ENCODE measurements around the gene KDM2B.

The KDM2B gene

DNA sequence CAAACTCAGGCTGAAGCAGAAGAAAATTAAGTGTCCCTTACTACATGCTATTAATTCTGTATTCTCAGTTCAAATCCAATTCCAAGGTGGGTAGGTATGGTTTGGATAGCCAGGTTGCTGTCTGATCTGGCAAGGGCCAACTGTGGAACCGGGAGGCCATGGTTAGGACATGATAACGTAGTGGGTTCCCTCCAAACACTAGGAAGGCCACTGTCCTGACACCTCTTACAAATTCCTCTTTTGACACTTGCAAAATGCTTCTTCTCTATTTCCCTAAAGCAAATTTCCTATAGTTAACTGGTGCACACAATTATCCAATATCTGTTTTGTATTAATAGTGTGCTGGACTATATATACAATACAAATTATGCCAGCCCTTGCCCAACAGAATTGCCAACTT, 110.1 kb downstream of the KDM2B start:
- H3K36me3 ChIP-seq (replicated peaks; ENCODE audit: low read depth, low read length), result peaks cover 31% of the 10 kb centered on the region
- peaks cover 96% of the 10 kb centered on the region for H3K79me2 ChIP-seq (ENCODE audit: low read length)
- no peak overlapping the region for H3K4me3 ChIP-seq (ENCODE audit: low read length)
- no peak overlapping the region for H3K27ac ChIP-seq (ENCODE audit: low read length)
- no peak overlapping the region for H3K4me2 ChIP-seq (ENCODE audit: low read length)
- H3K4me1 ChIP-seq (ENCODE audit: low read length), result peaks cover 17% of the 10 kb centered on the region
- no peaks in the 10 kb centered on the region for H3K9me3 ChIP-seq (ENCODE audit: insufficient read depth, low read length)
- H4K20me1 ChIP-seq (ENCODE audit: insufficient read depth, low read length), result peaks cover 92% of the 10 kb centered on the region
- H3K27me3 ChIP-seq (ENCODE audit: low read depth, low read length), result no peaks in the 10 kb centered on the region
- H3K9ac ChIP-seq (ENCODE audit: low read length), result no peak overlapping the region
- H2AFZ ChIP-seq (ENCODE audit: low read depth, low read length), result no peak overlapping the region
- TF ChIP-seq, protein P1, sequence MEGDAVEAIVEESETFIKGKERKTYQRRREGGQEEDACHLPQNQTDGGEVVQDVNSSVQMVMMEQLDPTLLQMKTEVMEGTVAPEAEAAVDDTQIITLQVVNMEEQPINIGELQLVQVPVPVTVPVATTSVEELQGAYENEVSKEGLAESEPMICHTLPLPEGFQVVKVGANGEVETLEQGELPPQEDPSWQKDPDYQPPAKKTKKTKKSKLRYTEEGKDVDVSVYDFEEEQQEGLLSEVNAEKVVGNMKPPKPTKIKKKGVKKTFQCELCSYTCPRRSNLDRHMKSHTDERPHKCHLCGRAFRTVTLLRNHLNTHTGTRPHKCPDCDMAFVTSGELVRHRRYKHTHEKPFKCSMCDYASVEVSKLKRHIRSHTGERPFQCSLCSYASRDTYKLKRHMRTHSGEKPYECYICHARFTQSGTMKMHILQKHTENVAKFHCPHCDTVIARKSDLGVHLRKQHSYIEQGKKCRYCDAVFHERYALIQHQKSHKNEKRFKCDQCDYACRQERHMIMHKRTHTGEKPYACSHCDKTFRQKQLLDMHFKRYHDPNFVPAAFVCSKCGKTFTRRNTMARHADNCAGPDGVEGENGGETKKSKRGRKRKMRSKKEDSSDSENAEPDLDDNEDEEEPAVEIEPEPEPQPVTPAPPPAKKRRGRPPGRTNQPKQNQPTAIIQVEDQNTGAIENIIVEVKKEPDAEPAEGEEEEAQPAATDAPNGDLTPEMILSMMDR (IDR thresholded peaks at IDR 0.05; ENCODE audit: low read depth, low read length), result no peak
- no peak for TF ChIP-seq EZH2phosphoT487 (IDR thresholded peaks at IDR 0.05; ENCODE audit: low read depth)

DNA sequence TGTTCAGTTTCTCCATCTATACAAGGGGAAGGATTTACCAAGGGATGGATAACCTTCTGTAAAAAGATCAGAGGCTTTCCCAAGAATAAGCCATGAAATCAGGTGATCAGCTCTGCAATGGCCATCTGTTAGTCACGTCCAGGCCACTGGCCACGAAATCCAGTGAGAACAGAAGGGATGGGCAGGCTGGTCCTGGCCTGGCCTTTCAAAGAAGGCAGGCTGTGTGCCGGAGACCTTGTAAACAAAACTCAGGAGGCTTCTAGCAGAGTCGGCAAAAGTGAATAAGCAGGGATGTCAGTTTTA, 112.4 kb downstream of the KDM2B start:
- peaks cover 18% of the 10 kb centered on the region for H3K4me1 ChIP-seq (ENCODE audit: low read length)
- H3K9me3 ChIP-seq (ENCODE audit: insufficient read depth, low read length), result no peaks in the 10 kb centered on the region
- H3K4me2 ChIP-seq (ENCODE audit: low read length), result peak overlapping the region; percentile 72
- H3K9ac ChIP-seq (ENCODE audit: low read length), result no peak overlapping the region
- no peak overlapping the region for H2AFZ ChIP-seq (ENCODE audit: low read depth, low read length)
- H3K79me2 ChIP-seq (ENCODE audit: low read length), result peaks cover 96% of the 10 kb centered on the region
- peak overlapping the region; percentile 75 for H3K4me3 ChIP-seq (ENCODE audit: low read length)
- TF ChIP-seq, protein P1 (IDR thresholded peaks at IDR 0.05; ENCODE audit: low read depth, low read length), result no peak
- TF ChIP-seq EZH2phosphoT487 (IDR thresholded peaks at IDR 0.05; ENCODE audit: low read depth), result no peak
- H3K27me3 ChIP-seq (ENCODE audit: low read depth, low read length), result no peaks in the 10 kb centered on the region
- peaks cover 92% of the 10 kb centered on the region for H4K20me1 ChIP-seq (ENCODE audit: insufficient read depth, low read length)
- no peak overlapping the region for H3K27ac ChIP-seq (ENCODE audit: low read length)
- peaks cover 34% of the 10 kb centered on the region for H3K36me3 ChIP-seq (replicated peaks; ENCODE audit: low read depth, low read length)

DNA sequence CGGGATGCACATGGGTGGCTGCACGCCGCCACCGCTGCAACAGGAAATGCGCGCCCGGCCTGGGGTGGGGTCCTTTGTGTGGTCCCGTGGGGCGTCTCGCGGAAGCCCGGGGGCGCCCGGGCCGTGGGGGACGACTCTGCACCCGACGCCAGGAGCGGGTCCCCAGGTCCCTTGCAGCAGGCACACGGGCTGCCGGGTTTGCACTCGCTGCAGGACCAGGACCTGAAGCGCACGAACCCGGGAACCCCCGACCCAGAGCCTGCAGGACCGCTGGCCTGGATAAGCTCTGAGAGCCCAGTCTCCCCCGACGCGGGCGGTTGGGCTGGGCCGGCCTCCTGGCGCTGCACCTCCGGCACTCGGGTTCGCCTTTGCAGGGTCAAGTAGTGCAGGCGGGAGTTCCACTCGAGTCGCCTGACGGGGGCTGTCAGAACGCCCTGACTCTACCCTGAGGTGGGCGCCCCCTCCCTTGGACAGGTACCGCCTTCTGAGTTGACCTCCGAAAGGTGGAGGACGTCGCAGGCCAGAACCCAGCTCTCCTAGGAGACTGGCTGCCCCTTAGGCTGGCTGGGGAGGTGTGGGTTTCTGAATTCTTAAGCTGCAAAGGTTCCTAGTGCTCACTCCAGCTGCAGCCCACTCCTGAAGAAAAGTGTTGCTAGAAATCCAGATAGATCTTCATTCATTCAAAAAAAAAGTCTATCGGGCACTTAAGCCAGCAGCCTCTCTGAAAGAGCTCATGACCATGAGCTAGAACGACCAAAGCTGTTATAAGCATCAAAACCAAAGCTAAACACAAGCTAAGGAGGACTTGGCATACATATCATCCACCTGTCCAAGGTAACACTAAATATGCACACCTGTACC, 113.0 kb downstream of the KDM2B start:
- peaks cover 92% of the 10 kb centered on the region for H4K20me1 ChIP-seq (ENCODE audit: insufficient read depth, low read length)
- H3K36me3 ChIP-seq (replicated peaks; ENCODE audit: low read depth, low read length), result peaks cover 32% of the 10 kb centered on the region
- H3K4me2 ChIP-seq (ENCODE audit: low read length), result peak overlapping the region; percentile 72
- H3K27ac ChIP-seq (ENCODE audit: low read length), result no peak overlapping the region
- no peak overlapping the region for H2AFZ ChIP-seq (ENCODE audit: low read depth, low read length)
- peak overlapping the region; percentile 14; the same call in 1 of the 2 replicates for H3K9ac ChIP-seq (ENCODE audit: low read length)
- no peaks in the 10 kb centered on the region for H3K27me3 ChIP-seq (ENCODE audit: low read depth, low read length)
- H3K79me2 ChIP-seq (ENCODE audit: low read length), result peaks cover 96% of the 10 kb centered on the region
- TF ChIP-seq, protein P1 (IDR thresholded peaks at IDR 0.05; ENCODE audit: low read depth, low read length), result no peak
- TF ChIP-seq EZH2phosphoT487 (IDR thresholded peaks at IDR 0.05; ENCODE audit: low read depth), result no peak
- peaks cover 18% of the 10 kb centered on the region for H3K4me1 ChIP-seq (ENCODE audit: low read length)
- H3K9me3 ChIP-seq (ENCODE audit: insufficient read depth, low read length), result no peaks in the 10 kb centered on the region
- peak overlapping the region; percentile 75 for H3K4me3 ChIP-seq (ENCODE audit: low read length)

DNA sequence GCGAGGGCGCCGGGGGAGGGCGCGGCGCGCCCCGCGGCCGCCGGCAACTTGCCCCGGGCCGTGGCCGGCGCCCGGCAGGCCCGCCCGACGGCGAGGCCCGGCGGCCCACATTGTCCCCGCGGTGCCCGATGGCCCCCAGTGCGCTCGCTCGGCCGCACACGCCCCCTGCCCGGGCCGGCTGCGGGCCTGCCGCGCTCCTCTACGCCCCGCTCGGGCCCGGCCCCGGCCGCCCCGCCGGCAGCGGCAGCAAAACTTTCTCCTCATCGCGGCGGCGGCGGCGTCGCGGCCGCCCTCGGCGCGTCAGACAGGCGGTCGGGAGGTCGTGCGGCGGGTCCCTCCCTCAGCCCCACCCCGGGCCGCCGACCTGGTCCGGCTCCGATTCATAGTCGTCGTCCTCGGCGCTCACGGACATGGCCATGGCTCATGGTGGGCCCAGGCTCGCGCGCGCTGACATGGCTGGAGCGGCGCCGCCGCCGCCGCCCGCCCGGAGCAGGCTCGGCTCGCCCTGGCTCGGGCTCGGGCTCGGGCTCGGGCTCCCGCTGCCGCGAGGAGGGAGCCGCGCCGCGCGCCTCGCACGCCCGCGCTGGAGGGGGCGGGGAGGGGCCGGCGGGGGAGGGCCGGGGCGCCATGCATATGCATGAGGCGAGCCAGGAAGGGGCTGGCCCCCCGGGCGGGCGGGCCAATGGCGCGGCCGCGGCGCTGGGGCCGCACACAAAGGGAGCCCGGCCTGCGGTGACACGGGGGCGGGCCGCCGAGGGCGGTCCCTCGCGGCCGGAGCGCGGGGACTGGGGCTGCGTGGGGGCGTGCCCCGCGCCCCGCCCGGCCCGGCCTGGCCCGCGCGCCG, 113.8 kb downstream of the KDM2B start:
- H3K4me2 ChIP-seq (ENCODE audit: low read length), result peak overlapping the region; percentile 72
- no peak overlapping the region for H2AFZ ChIP-seq (ENCODE audit: low read depth, low read length)
- peaks cover 92% of the 10 kb centered on the region for H4K20me1 ChIP-seq (ENCODE audit: insufficient read depth, low read length)
- H3K4me1 ChIP-seq (ENCODE audit: low read length), result peaks cover 22% of the 10 kb centered on the region
- peaks cover 27% of the 10 kb centered on the region for H3K36me3 ChIP-seq (replicated peaks; ENCODE audit: low read depth, low read length)
- no peaks in the 10 kb centered on the region for H3K9me3 ChIP-seq (ENCODE audit: insufficient read depth, low read length)
- no peak overlapping the region for H3K27ac ChIP-seq (ENCODE audit: low read length)
- peak overlapping the region; percentile 75 for H3K4me3 ChIP-seq (ENCODE audit: low read length)
- H3K79me2 ChIP-seq (ENCODE audit: low read length), result peaks cover 96% of the 10 kb centered on the region
- H3K27me3 ChIP-seq (ENCODE audit: low read depth, low read length), result no peaks in the 10 kb centered on the region
- no peak for TF ChIP-seq EZH2phosphoT487 (IDR thresholded peaks at IDR 0.05; ENCODE audit: low read depth)
- TF ChIP-seq, protein P1 (IDR thresholded peaks at IDR 0.05; ENCODE audit: low read depth, low read length), result no peak
- peak overlapping the region; percentile 33; the same call in 1 of the 2 replicates for H3K9ac ChIP-seq (ENCODE audit: low read length)

Data from OCI-LY3 (cell line).